Sigmoid colon (tissue), 7 donors: Measurements from ENCODE around the gene ALKBH6. TPM values are rescaled to one million over a fixed set of nuclear protein-coding genes. Genes with fewer than 3 reads are reported as not detected.
"Not testable (repeated sequence)": the region's sequence is repeated elsewhere in the genome, so short reads cannot be mapped to it uniquely, and the experiment has no call there.

Source experiments
- DNase-seq: peaks from one replicate; pipeline ENCODE4 v3.0.0-alpha.2; 2019
- H3K27ac ChIP-seq, 4 donors: fragments of 200-600 bp; sonication (generic); one replicate each; pipeline ENCODE4 v1.5.1; 2016 to 2019; ENCODE audit warnings: mild to moderate bottlenecking in 1 of 4
- H3K27me3 ChIP-seq, 3 donors: fragments of 200-600 bp; sonication (generic); one replicate each; pipeline ENCODE4 v1.5.1; 2019; ENCODE audit warnings: mild to moderate bottlenecking in 1 of 3
- H3K36me3 ChIP-seq, 4 donors: fragments of 200-600 bp; sonication (generic); one replicate each; pipeline ENCODE4 v1.5.1; 2016 to 2019
- H3K4me1 ChIP-seq, 4 donors: fragments of 200-600 bp; sonication (generic); one replicate each; pipeline ENCODE4 v1.5.1; 2017 to 2019
- H3K4me3 ChIP-seq, 4 donors: fragments of 200-600 bp; sonication (generic); one replicate each; pipeline ENCODE4 v1.5.1; 2017 to 2019; ENCODE audit warnings: mild to moderate bottlenecking in 2 of 4, moderate library complexity in 1 of 4
- H3K9me3 ChIP-seq, 4 donors: fragments of 200-600 bp in 3 of 4; sonication (generic) in 3 of 4; one replicate each; pipeline versions ENCODE4 v1.5.1 to v1.6.1; 2013 to 2019
- CTCF ChIP-seq, 4 experiments: fragments of 450-650 bp in 3 of 4; fragments of 200-600 bp in 1 of 4; IDR thresholded peaks; one replicate each; pipeline ENCODE4 v1.5.1; 2016 to 2019; ENCODE audit warnings: antibody characterized with exemption in 4 of 4, mild to moderate bottlenecking in 3 of 4, moderate library complexity in 2 of 4
- EP300 ChIP-seq, 4 donors: sonication (generic); formaldehyde crosslinking; IDR thresholded peaks; one replicate each; pipeline ENCODE4 v1.6.1; 2017; ENCODE audit warnings: antibody characterized with exemption in 4 of 4
- POLR2A ChIP-seq, 2 donors: fragments of 450-650 bp; IDR thresholded peaks; one replicate each; pipeline ENCODE4 v1.6.1; 2016; ENCODE audit warnings: antibody characterized with exemption in 2 of 2, mild to moderate bottlenecking in 2 of 2, moderate library complexity in 2 of 2
- POLR2AphosphoS5 ChIP-seq, 4 donors: sonication (generic); formaldehyde crosslinking; IDR thresholded peaks; one replicate each; pipeline ENCODE4 v1.6.1; 2017; ENCODE audit warnings: antibody characterized with exemption in 4 of 4
- WGBS, 2 donors: extraction: QIAGEN DNeasy Blood & Tissue Kit; methylation state at CpG; one replicate each; pipeline ENCODE4 v1.1.7; 2013; 5-methylcytosine and 5-hydroxymethylcytosine counted together
- intact Hi-C: fragments of 100-400 bp; cut with DNase I; formaldehyde crosslinking; loops from one replicate; pipeline ENCODE4 v1.15.1; 2023
- polyA plus RNA-seq, 3 donors: library from polyadenylated mRNA; stranded (reverse); fragments of 200-250 nt; gene quantifications; one replicate each; pipeline ENCODE4 v1.2.3, GENCODE V29; 2013
- total RNA-seq, 4 donors: library from RNA; depleted of rRNA; stranded (reverse); fragments of >200 nt; gene quantifications; one replicate each; pipeline ENCODE4 v1.1.0, GENCODE V29; 2016
- donor health status: healthy with polysubstance abuse.
- donor health status: Bipolar disorder and iron deficiency.
- donor health status: healthy.

Gene ALKBH6
- total and polyA plus RNA-seq, 7 donors, result 12.0 to 31.7 (median 24.4) TPM

GRCh38 chr19:36049080-36049698 is 35.2 kb upstream of the ALKBH6 start:
- 91 to 93% methylated on average over 4 of the region's 4 CpGs for WGBS, 2 donors
- Histone ChIP-seq H3K4me1 (peaks cover 0 to 45% (median 36%) of the 10 kb centered on the region in 4 donors), H3K27me3 (no peaks in the 10 kb centered on the region), H3K36me3 (no peaks in the 10 kb centered on the region), H3K9me3 (no peaks in the 10 kb centered on the region), H3K4me3 (no peak overlapping the region), H3K27ac (no peak overlapping the region)
- DNase-seq, result no peak
- TF ChIP-seq POLR2AphosphoS5 (IDR thresholded peaks at IDR 0.05) (no peak), EP300 (IDR thresholded peaks at IDR 0.05) (no peak), CTCF (IDR thresholded peaks at IDR 0.05) (no peak), POLR2A (IDR thresholded peaks at IDR 0.05) (no peak)
- intact Hi-C loops, result no loop called here

DNA sequence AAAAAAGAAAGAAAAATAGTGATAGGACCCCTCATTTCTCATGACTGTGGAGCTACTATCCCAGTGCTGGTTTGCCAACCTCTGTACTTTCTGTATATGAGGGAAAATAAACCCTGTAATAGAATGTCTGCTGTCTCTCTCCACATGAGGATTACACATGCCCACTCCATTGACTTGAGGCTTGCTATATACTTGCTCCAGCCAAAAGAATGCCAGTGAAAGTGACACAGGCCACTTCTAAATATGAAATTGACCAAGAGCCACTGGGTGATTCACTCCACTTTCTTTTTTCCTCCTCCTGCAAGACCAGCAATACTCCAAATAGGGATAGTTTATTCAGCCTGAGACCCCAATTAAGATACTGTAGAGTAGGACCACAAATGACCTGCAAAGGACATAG is 33.8 kb upstream of the ALKBH6 start:
- Histone ChIP-seq H3K4me1 (peaks cover 0 to 53% (median 47%) of the 10 kb centered on the region in 4 donors), H3K36me3 (no peaks in the 10 kb centered on the region), H3K27ac (peak overlapping the region; percentile 58 to 76 (median 73)), H3K9me3 (no peaks in the 10 kb centered on the region), H3K27me3 (no peaks in the 10 kb centered on the region), H3K4me3 (no peak overlapping the region)
- no peak for TF ChIP-seq POLR2A (IDR thresholded peaks at IDR 0.05)
- no peak for TF ChIP-seq CTCF (IDR thresholded peaks at IDR 0.05)
- intact Hi-C loops, result no loop called here
- no peak for DNase-seq

DNA sequence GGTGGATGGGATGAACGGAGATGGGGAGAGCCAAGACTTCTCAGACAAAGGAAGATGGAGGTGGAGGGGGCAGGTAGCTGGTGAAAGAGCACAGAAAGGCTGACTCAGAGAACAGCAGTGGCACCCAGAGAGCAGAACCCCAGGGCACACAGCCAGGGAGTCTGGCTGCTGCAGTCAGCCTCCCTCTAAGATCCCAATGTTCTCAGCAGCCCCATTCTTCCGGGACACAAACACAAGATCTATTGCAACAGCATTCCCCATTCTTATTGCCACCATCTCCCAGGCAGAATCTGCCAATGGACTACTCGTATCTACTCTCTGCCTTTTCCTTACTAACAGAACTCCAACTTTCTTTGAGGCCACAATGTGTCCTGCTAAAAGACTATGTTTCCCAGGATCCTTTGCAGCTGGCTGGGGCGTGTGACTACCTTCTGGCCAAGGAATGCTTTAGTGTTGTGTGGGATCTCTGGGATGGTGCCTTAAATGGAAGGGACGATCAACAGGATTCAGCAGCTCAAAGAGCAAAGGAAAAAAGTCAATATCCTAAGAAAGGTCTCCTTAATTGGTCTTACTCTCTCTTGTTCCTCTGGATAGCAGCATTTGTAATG is 32.5 kb upstream of the ALKBH6 start:
- no peak for TF ChIP-seq CTCF (IDR thresholded peaks at IDR 0.05)
- peak in 1 of 4 donors; percentile 4 for TF ChIP-seq EP300 (IDR thresholded peaks at IDR 0.05)
- peak in 2 of 4 donors; percentile 18 to 24 for TF ChIP-seq POLR2AphosphoS5 (IDR thresholded peaks at IDR 0.05)
- TF ChIP-seq POLR2A (IDR thresholded peaks at IDR 0.05), result no peak
- Histone ChIP-seq H3K36me3 (no peaks in the 10 kb centered on the region), H3K4me3 (no peak overlapping the region), H3K9me3 (no peaks in the 10 kb centered on the region), H3K27ac (peak overlapping the region; percentile 58 to 76 (median 73)), H3K27me3 (no peaks in the 10 kb centered on the region), H3K4me1 (peaks cover 0 to 60% (median 55%) of the 10 kb centered on the region in 4 donors)
- intact Hi-C loops, result no loop called here
- DNase-seq, result peak; percentile 83
- WGBS, 2 donors, result 90 to 92% methylated on average over 5 of the region's 5 CpGs

- no peak for TF ChIP-seq EP300 (IDR thresholded peaks at IDR 0.05)
- peak in 1 of 4 donors; percentile 15 for TF ChIP-seq POLR2AphosphoS5 (IDR thresholded peaks at IDR 0.05)
- Histone ChIP-seq H3K9me3 (no peaks in the 10 kb centered on the region), H3K27ac (peak overlapping the region; percentile 71 to 76 (median 76)), H3K4me1 (peaks cover 0 to 68% (median 64%) of the 10 kb centered on the region in 4 donors), H3K36me3 (peaks cover 0 to 10% (median 2%) of the 10 kb centered on the region in 4 donors), H3K27me3 (no peaks in the 10 kb centered on the region), H3K4me3 (no peak overlapping the region)
- intact Hi-C loops, result no loop called here
- DNase-seq, result no peak
- WGBS, 2 donors, result 93 to 95% methylated on average over 2 of the region's 2 CpGs
Observed at GRCh38 chr19:36043952-36044351, 29.9 kb upstream of the ALKBH6 start.

DNA sequence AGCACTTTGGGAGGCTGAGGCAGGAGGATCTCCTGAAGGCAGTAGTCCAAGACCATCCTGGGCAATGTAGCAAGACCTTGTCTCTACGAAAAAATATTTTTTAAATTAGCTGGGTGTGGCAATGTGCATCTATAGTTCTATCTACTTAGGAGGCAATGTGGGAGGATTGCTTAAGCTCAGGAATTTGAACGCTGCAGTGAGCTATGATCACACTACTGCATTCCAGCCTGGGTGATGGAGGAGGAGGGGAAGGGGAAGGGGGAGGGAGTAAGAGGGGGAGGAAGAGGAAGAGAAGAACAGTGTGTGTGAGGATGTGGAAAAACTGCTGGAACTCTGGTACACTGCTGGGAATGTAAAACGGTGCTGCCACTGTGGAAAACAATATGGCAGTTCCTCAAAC is 27.8 kb upstream of the ALKBH6 start:
- peaks cover 0 to 61% (median 58%) of the 10 kb centered on the region in 4 donors for H3K4me1 ChIP-seq
- H3K36me3 ChIP-seq, result peaks cover 0 to 27% (median 6%) of the 10 kb centered on the region in 4 donors
- no peaks in the 10 kb centered on the region for H3K27me3 ChIP-seq
- no peak for TF ChIP-seq CTCF (IDR thresholded peaks at IDR 0.05)
- TF ChIP-seq EP300 (IDR thresholded peaks at IDR 0.05), result no peak
- TF ChIP-seq POLR2AphosphoS5 (IDR thresholded peaks at IDR 0.05), result no peak
- no peak for TF ChIP-seq POLR2A (IDR thresholded peaks at IDR 0.05)
- intact Hi-C loops, result no loop called here
- H3K27ac ChIP-seq, result peak overlapping the region; percentile 71 to 76 (median 76)
- no peaks in the 10 kb centered on the region for H3K9me3 ChIP-seq
- DNase-seq, result no peak
- H3K4me3 ChIP-seq, result no peak overlapping the region
- WGBS, 2 donors, result 53 to 58% methylated on average over 3 of the region's 3 CpGs

DNA sequence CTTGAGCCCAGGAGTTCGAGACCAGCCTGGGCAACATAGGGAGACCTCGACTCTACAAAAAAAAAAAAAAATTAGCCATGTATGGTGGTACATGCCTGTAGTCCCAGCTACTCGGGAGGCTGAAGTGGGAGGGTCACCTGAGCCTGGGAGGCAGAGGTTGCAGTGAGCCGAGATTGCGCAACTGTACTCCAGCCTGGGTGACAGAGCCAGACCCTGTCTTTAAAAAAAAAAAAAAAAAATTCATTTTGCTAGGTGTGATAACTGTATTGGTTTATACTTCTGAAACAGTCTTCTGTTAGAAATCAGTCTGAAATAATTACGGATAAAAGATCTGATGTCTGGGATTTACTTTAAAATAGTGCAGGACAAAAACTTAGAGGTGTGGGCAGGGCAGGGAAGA is 27.1 kb upstream of the ALKBH6 start:
- Histone ChIP-seq H3K36me3 (peaks cover 0 to 27% (median 6%) of the 10 kb centered on the region in 4 donors), H3K27ac (peak overlapping the region; percentile 71 to 76 (median 76)), H3K4me1 (peaks cover 0 to 53% (median 51%) of the 10 kb centered on the region in 4 donors)
- DNase-seq, H3K9me3 ChIP-seq, H3K4me3 ChIP-seq, intact Hi-C loops, H3K27me3 ChIP-seq: not testable (repeated sequence)
- 94% methylated on average over 6 of the region's 6 CpGs for WGBS, 2 donors
